T-helper 17 cell (primary cell): ENCODE measurements around the gene ITGB6. TPM values are rescaled to one million over a fixed set of nuclear protein-coding genes. Genes with fewer than 3 reads are reported as not detected.

Source experiments
- ATAC-seq: fragments of 150-1000 bp; cut with Tn5 transposase; 2 replicates; pipeline ENCODE4 v1.10.0; 2021; ENCODE audit warnings: mild to moderate bottlenecking, moderate library complexity
- DNase-seq, 3 donors: peaks; one replicate each; pipeline versions ENCODE4 v3.0.0 to v3.0.0-alpha.2; 2020 to 2021
- H3K9me3 ChIP-seq: one replicate; pipeline ENCODE4 v1.7.0; 2013; ENCODE audit warnings: low read length, mild to moderate bottlenecking; ENCODE audit not compliant: control insufficient read depth, poor library complexity, severe bottlenecking
- H3K27ac Mint-ChIP-seq: one replicate; pipeline ENCODE4 v1.8.0; 2022; ENCODE audit warnings: mild to moderate bottlenecking, moderate library complexity, mixed read lengths
- H3K27me3 Mint-ChIP-seq: one replicate; pipeline ENCODE4 v1.8.0; 2022; ENCODE audit warnings: mixed read lengths
- H3K36me3 Mint-ChIP-seq: one replicate; pipeline ENCODE4 v1.8.0; 2022; ENCODE audit warnings: low read depth, mixed read lengths
- H3K4me1 Mint-ChIP-seq: one replicate; pipeline ENCODE4 v1.8.0; 2022; ENCODE audit warnings: mild to moderate bottlenecking, mixed read lengths
- H3K4me3 Mint-ChIP-seq: one replicate; pipeline ENCODE4 v1.8.0; 2022; ENCODE audit warnings: mild to moderate bottlenecking, moderate library complexity, mixed read lengths
- total RNA-seq, 4 donors: library from RNA in 2 of 4; stranded (reverse) in 2 of 4; gene quantifications; one replicate each; pipeline ENCODE4 v1.2.3 and lab custom pipeline; 2022 to 2026

The ITGB6 gene
- total RNA-seq, 2 donors from 2014 or later: not detected

GRCh38 chr2:160073284-160073888 is 126.7 kb downstream of the ITGB6 start:
- Mint-ChIP-seq H3K4me1 (no peaks in the 10 kb centered on the region), H3K36me3 (peaks cover 2% of the 10 kb centered on the region), H3K27ac (no peak overlapping the region), H3K27me3 (no peaks in the 10 kb centered on the region), H3K4me3 (no peak overlapping the region)
- DNase-seq: no peak
- no peak for ATAC-seq
- no peaks in the 10 kb centered on the region for H3K9me3 ChIP-seq

- ATAC-seq (no peak), DNase-seq (no peak)
- peaks cover 2% of the 10 kb centered on the region for H3K4me1 Mint-ChIP-seq
- no peak overlapping the region for H3K27ac Mint-ChIP-seq
- H3K9me3 ChIP-seq: no peaks in the 10 kb centered on the region
- H3K4me3 Mint-ChIP-seq: no peak overlapping the region
- H3K36me3 Mint-ChIP-seq: peaks cover 7% of the 10 kb centered on the region
- H3K27me3 Mint-ChIP-seq: peaks cover 25% of the 10 kb centered on the region
These were observed 131.2 kb downstream of the ITGB6 start for GRCh38 chr2:160068906-160069305.

GRCh38 chr2:160064916-160065315 is 135.2 kb downstream of the ITGB6 start:
- Mint-ChIP-seq H3K4me3 (no peak overlapping the region), H3K27me3 (peaks cover 56% of the 10 kb centered on the region), H3K4me1 (peaks cover 12% of the 10 kb centered on the region), H3K27ac (no peak overlapping the region), H3K36me3 (peaks cover 6% of the 10 kb centered on the region)
- H3K9me3 ChIP-seq: no peaks in the 10 kb centered on the region
- ATAC-seq (no peak), DNase-seq (no peak)

GRCh38 chr2:160063879-160064612 is 136.0 kb downstream of the ITGB6 start:
- ATAC-seq: no peak
- Mint-ChIP-seq H3K27me3 (peaks cover 65% of the 10 kb centered on the region), H3K4me1 (peaks cover 12% of the 10 kb centered on the region)

GRCh38 chr2:160063271-160063670 is 136.8 kb downstream of the ITGB6 start:
- ATAC-seq (no peak), DNase-seq (no peak)
- no peak overlapping the region for H3K27ac Mint-ChIP-seq
- H3K36me3 Mint-ChIP-seq: peaks cover 6% of the 10 kb centered on the region
- peaks cover 70% of the 10 kb centered on the region for H3K27me3 Mint-ChIP-seq
- peaks cover 12% of the 10 kb centered on the region for H3K4me1 Mint-ChIP-seq
- H3K9me3 ChIP-seq: no peaks in the 10 kb centered on the region
- H3K4me3 Mint-ChIP-seq: peak overlapping the region; percentile 77

More at GRCh38 chr2:160063879-160064612, 136.0 kb downstream of the ITGB6 start:
- no peaks in the 10 kb centered on the region for H3K9me3 ChIP-seq
- Mint-ChIP-seq H3K27ac (no peak overlapping the region), H3K36me3 (peaks cover 6% of the 10 kb centered on the region), H3K4me3 (no peak overlapping the region)
- no peak for DNase-seq

- Mint-ChIP-seq H3K27ac (no peak within 1 kb of the TSS), H3K4me3 (peak within 1 kb of the TSS; percentile 85), H3K36me3 (peaks cover 6% of the 10 kb centered on the region), H3K27me3 (peaks cover 78% of the 10 kb centered on the region), H3K4me1 (peaks cover 12% of the 10 kb centered on the region)
- H3K9me3 ChIP-seq: no peaks in the 10 kb centered on the region
- ATAC-seq (peak; percentile 30), DNase-seq (no peak)
These were observed 137.6 kb downstream of the ITGB6 start, which contains the start of gene PLA2R1 for GRCh38 chr2:160062292-160063005. TSS of gene PLA2R1 (minus strand) at chr2:160062615. CDS start at chr2:160062403, 212 bp downstream.

- Mint-ChIP-seq H3K27me3 (peaks cover 83% of the 10 kb centered on the region), H3K4me1 (peaks cover 12% of the 10 kb centered on the region), H3K36me3 (peaks cover 8% of the 10 kb centered on the region), H3K27ac (no peak overlapping the region), H3K4me3 (peak overlapping the region; percentile 85)
- no peak for ATAC-seq
- no peaks in the 10 kb centered on the region for H3K9me3 ChIP-seq
- DNase-seq: no peak
These were observed 138.2 kb downstream of the ITGB6 start for GRCh38 chr2:160061944-160062291.

GRCh38 chr2:160061533-160061932 is 138.5 kb downstream of the ITGB6 start:
- Mint-ChIP-seq H3K36me3 (peaks cover 6% of the 10 kb centered on the region), H3K27me3 (peaks cover 85% of the 10 kb centered on the region), H3K27ac (no peak overlapping the region), H3K4me1 (peaks cover 11% of the 10 kb centered on the region), H3K4me3 (peak overlapping the region; percentile 85)
- no peaks in the 10 kb centered on the region for H3K9me3 ChIP-seq
- DNase-seq (no peak), ATAC-seq (no peak)

- peaks cover 83% of the 10 kb centered on the region for H3K27me3 Mint-ChIP-seq
- no peaks in the 10 kb centered on the region for H3K9me3 ChIP-seq
These were observed 139.8 kb downstream of the ITGB6 start for GRCh38 chr2:160060297-160060696.

GRCh38 chr2:160057356-160057755 is 142.7 kb downstream of the ITGB6 start:
- Mint-ChIP-seq H3K4me3 (no peak overlapping the region), H3K36me3 (peaks cover 2% of the 10 kb centered on the region), H3K27me3 (peaks cover 62% of the 10 kb centered on the region), H3K4me1 (peaks cover 7% of the 10 kb centered on the region), H3K27ac (no peak overlapping the region)
- ATAC-seq (no peak), DNase-seq (no peak)
- H3K9me3 ChIP-seq: no peaks in the 10 kb centered on the region

More at GRCh38 chr2:160060297-160060696, 139.8 kb downstream of the ITGB6 start:
- Mint-ChIP-seq H3K27ac (no peak overlapping the region), H3K4me3 (no peak overlapping the region), H3K36me3 (peaks cover 5% of the 10 kb centered on the region), H3K4me1 (peaks cover 10% of the 10 kb centered on the region)
- ATAC-seq: no peak
- DNase-seq: no peak

- Mint-ChIP-seq H3K27me3 (peaks cover 70% of the 10 kb centered on the region), H3K27ac (no peak overlapping the region)
These were observed 144.4 kb downstream of the ITGB6 start for GRCh38 chr2:160055726-160056108.

GRCh38 chr2:160054984-160055725 is 144.9 kb downstream of the ITGB6 start:
- no peak for DNase-seq
- no peaks in the 10 kb centered on the region for H3K9me3 ChIP-seq
- peaks cover 5% of the 10 kb centered on the region for H3K36me3 Mint-ChIP-seq
- H3K27me3 Mint-ChIP-seq: peaks cover 67% of the 10 kb centered on the region
- no peak for ATAC-seq
- H3K27ac Mint-ChIP-seq: no peak overlapping the region
- H3K4me1 Mint-ChIP-seq: peaks cover 11% of the 10 kb centered on the region
- H3K4me3 Mint-ChIP-seq: no peak overlapping the region

More at GRCh38 chr2:160055726-160056108, 144.4 kb downstream of the ITGB6 start:
- Mint-ChIP-seq H3K36me3 (peaks cover 5% of the 10 kb centered on the region), H3K4me1 (peaks cover 11% of the 10 kb centered on the region), H3K4me3 (no peak overlapping the region)
- H3K9me3 ChIP-seq: no peaks in the 10 kb centered on the region
- ATAC-seq (no peak), DNase-seq (no peak)

- no peaks in the 10 kb centered on the region for H3K9me3 ChIP-seq
- H3K36me3 Mint-ChIP-seq: peaks cover 5% of the 10 kb centered on the region
- peaks cover 55% of the 10 kb centered on the region for H3K27me3 Mint-ChIP-seq
- H3K4me3 Mint-ChIP-seq: no peak overlapping the region
- DNase-seq (no peak), ATAC-seq (no peak)
- H3K27ac Mint-ChIP-seq: no peak overlapping the region
- peaks cover 11% of the 10 kb centered on the region for H3K4me1 Mint-ChIP-seq
These were observed 146.1 kb downstream of the ITGB6 start for GRCh38 chr2:160053946-160054345.
